ENCODE results near the gene SUN2.

SUN2 gene

DNA sequence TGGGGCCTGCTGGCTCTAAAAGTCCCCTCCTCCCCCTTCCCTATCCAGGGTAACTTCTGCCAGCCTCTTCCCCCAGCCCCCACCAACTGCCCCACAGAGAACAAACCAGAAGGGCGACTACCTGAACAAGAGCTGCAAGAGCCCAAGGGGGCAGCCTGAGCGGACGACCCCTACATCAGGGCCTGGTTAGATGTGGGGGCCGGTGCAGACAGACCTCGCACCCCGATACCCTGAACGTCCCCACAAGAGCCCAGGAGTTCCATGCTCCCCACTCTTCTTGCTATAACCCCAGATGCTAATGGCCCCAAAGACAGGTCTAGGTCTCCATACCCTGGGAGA lies 20.7 kb downstream of the SUN2 start:
- Histone ChIP-seq H3K4me2 (ENCODE audit: low read depth, low read length) (no peak overlapping the region), H2AFZ (ENCODE audit: low read length) (no peak overlapping the region), H4K20me1 (ENCODE audit: insufficient read depth, low read length) (no peaks in the 10 kb centered on the region), H3F3A (ENCODE audit: insufficient read depth, low read length) (peaks cover 61% of the 10 kb centered on the region), H3K9me2 (replicated peaks; ENCODE audit: insufficient read depth, low read length) (no peaks in the 10 kb centered on the region), H3K4me1 (ENCODE audit: low read length) (peaks cover 7% of the 10 kb centered on the region; the same call in 1 of the 2 replicates), H3K9ac (ENCODE audit: low read length) (no peak overlapping the region), H3K27ac (ENCODE audit: low read length) (peak overlapping the region; percentile 10; the same call in 1 of the 2 replicates), H3K36me3 (replicated peaks; ENCODE audit: insufficient read depth, low read length) (peaks cover 12% of the 10 kb centered on the region), H3K9me3 (replicated peaks; ENCODE audit: insufficient read depth, low read length) (no peaks in the 10 kb centered on the region), H3K4me3 (ENCODE audit: low read length) (no peak overlapping the region), H3K79me2 (ENCODE audit: low read length) (peaks cover 29% of the 10 kb centered on the region), H3K27me3 (replicated peaks; ENCODE audit: insufficient read depth, low read length) (no peaks in the 10 kb centered on the region)
- no peak for TF ChIP-seq EZH2 (optimal IDR thresholded peaks at IDR 0.05; ENCODE audit: low read depth, low read length)
- TF ChIP-seq EZH2phosphoT487 (IDR thresholded peaks at IDR 0.05; ENCODE audit: low read length): no peak
- TF ChIP-seq, protein P1, sequence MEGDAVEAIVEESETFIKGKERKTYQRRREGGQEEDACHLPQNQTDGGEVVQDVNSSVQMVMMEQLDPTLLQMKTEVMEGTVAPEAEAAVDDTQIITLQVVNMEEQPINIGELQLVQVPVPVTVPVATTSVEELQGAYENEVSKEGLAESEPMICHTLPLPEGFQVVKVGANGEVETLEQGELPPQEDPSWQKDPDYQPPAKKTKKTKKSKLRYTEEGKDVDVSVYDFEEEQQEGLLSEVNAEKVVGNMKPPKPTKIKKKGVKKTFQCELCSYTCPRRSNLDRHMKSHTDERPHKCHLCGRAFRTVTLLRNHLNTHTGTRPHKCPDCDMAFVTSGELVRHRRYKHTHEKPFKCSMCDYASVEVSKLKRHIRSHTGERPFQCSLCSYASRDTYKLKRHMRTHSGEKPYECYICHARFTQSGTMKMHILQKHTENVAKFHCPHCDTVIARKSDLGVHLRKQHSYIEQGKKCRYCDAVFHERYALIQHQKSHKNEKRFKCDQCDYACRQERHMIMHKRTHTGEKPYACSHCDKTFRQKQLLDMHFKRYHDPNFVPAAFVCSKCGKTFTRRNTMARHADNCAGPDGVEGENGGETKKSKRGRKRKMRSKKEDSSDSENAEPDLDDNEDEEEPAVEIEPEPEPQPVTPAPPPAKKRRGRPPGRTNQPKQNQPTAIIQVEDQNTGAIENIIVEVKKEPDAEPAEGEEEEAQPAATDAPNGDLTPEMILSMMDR (IDR thresholded peaks at IDR 0.05; ENCODE audit: low read length): no peak
- no peak for DNase-seq

DNA sequence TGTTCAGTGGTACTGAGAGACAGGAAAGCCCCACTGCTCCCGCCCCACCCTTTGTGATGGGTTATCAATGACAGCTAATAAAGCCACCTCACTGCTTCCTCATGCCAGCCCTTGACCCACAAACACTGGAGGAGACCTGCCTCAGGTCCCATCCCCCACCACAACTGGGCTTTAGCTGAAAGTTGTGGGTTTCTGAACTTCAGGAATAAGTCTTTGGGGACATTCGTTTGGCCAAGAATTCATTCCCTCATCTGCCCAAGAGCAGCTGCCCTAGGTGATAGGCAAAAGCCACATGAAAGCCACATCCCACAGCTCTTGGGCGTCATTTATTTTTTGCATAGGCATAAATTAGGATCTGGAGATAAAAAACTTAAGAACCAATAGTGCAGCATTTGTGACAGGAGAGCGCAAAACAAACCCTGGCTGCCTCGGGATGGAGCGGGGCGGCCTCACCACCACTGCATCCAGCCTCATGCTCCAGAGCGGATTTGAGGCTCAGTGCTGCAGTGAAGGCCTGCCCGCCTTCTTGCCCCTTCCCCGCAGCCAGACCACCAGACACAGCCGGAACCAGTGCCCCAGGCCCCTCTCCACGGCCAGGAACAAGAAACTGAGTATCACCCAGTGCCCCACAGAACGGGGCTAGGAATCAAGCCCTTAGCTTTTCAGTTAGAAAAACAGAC lies 21.2 kb downstream of the SUN2 start:
- Histone ChIP-seq H3K4me3 (ENCODE audit: low read length) (no peak overlapping the region), H3K4me2 (ENCODE audit: low read depth, low read length) (no peak overlapping the region)

DNA sequence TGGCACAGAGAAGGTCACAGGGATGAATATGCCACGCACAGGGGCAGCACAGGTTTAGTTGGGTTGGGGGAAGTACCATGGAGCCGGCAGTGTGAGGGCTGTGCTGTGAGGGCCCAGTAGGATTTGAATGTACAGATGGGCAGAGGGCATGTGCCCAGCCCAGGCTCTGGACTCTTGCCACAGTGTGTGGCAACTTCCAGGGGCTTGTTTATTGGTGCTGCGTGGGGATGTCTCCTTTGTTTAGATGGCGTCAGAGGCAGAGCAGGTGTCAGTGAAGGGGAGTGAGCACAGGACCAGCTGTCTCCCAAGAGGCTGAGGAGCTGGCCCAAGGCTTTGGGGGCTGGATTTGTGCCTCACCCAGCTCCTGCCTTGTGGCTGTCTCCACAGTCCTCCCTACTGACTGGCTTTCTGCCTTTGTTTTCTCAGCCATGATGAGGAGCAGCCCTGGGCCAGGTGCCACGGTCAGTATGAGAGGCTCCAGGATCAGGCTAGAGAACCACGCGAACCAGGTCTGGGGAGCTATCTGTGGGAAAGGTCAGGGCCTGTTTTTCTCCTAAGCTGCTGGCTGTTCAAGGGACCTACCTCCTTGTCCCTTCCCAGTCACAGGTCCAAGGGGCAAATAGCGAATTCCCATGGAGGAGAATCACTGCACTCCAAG lies 21.9 kb downstream of the SUN2 start:
- Histone ChIP-seq H3K9ac (ENCODE audit: low read length) (no peak overlapping the region), H3K4me3 (ENCODE audit: low read length) (no peak overlapping the region), H3K9me3 (replicated peaks; ENCODE audit: insufficient read depth, low read length) (no peaks in the 10 kb centered on the region), H3K27ac (ENCODE audit: low read length) (no peak overlapping the region), H3K4me1 (ENCODE audit: low read length) (peaks cover 7% of the 10 kb centered on the region; the same call in 1 of the 2 replicates), H3K27me3 (replicated peaks; ENCODE audit: insufficient read depth, low read length) (no peaks in the 10 kb centered on the region), H3K79me2 (ENCODE audit: low read length) (peaks cover 21% of the 10 kb centered on the region), H2AFZ (ENCODE audit: low read length) (no peak overlapping the region), H3K36me3 (replicated peaks; ENCODE audit: insufficient read depth, low read length) (peaks cover 9% of the 10 kb centered on the region; the same call in 1 of the 2 replicates), H3K9me2 (replicated peaks; ENCODE audit: insufficient read depth, low read length) (no peaks in the 10 kb centered on the region), H4K20me1 (ENCODE audit: insufficient read depth, low read length) (no peaks in the 10 kb centered on the region), H3F3A (ENCODE audit: insufficient read depth, low read length) (peaks cover 57% of the 10 kb centered on the region), H3K4me2 (ENCODE audit: low read depth, low read length) (no peak overlapping the region)
- TF ChIP-seq EZH2phosphoT487 (IDR thresholded peaks at IDR 0.05; ENCODE audit: low read length) (no peak), EZH2 (optimal IDR thresholded peaks at IDR 0.05; ENCODE audit: low read depth, low read length) (no peak)
- TF ChIP-seq, protein P1 (IDR thresholded peaks at IDR 0.05; ENCODE audit: low read length): no peak
- DNase-seq: no peak

More for the DNA sequence above, 21.2 kb downstream of the SUN2 start:
- H3K27ac ChIP-seq (ENCODE audit: low read length): no peak overlapping the region
- H3K9me2 ChIP-seq (replicated peaks; ENCODE audit: insufficient read depth, low read length): no peaks in the 10 kb centered on the region
- DNase-seq: no peak
- H2AFZ ChIP-seq (ENCODE audit: low read length): no peak overlapping the region
- TF ChIP-seq EZH2phosphoT487 (IDR thresholded peaks at IDR 0.05; ENCODE audit: low read length) (no peak), EZH2 (optimal IDR thresholded peaks at IDR 0.05; ENCODE audit: low read depth, low read length) (no peak)
- TF ChIP-seq, protein P1 (IDR thresholded peaks at IDR 0.05; ENCODE audit: low read length): no peak
- H4K20me1 ChIP-seq (ENCODE audit: insufficient read depth, low read length): no peaks in the 10 kb centered on the region
- H3K36me3 ChIP-seq (replicated peaks; ENCODE audit: insufficient read depth, low read length): peaks cover 9% of the 10 kb centered on the region
- H3K4me1 ChIP-seq (ENCODE audit: low read length): peaks cover 7% of the 10 kb centered on the region; the same call in 1 of the 2 replicates
- H3K9ac ChIP-seq (ENCODE audit: low read length): no peak overlapping the region
- no peaks in the 10 kb centered on the region for H3K27me3 ChIP-seq (replicated peaks; ENCODE audit: insufficient read depth, low read length)
- H3K9me3 ChIP-seq (replicated peaks; ENCODE audit: insufficient read depth, low read length): no peaks in the 10 kb centered on the region
- peaks cover 57% of the 10 kb centered on the region for H3F3A ChIP-seq (ENCODE audit: insufficient read depth, low read length)
- H3K79me2 ChIP-seq (ENCODE audit: low read length): peaks cover 26% of the 10 kb centered on the region

Data from MM.1S (cell line).